Endothelial cell of umbilical vein (primary cell): ENCODE data around the gene KCND2.

Source experiments
- CTCF ChIP-seq, 2 donors: IDR thresholded peaks; 1 replicate in 1 of 2; 2 replicates in 1 of 2; pipeline ENCODE4 v1.5.1; 2011; ENCODE audit warnings: low read length in 2 of 2, mild to moderate bottlenecking in 2 of 2, moderate library complexity in 2 of 2, control low read depth in 1 of 2, inconsistent platforms in 1 of 2, low read depth in 1 of 2; ENCODE audit not compliant: insufficient read depth in 1 of 2; ENCODE audit errors: extremely low read depth in 1 of 2
- EZH2 ChIP-seq: IDR thresholded peaks from 2 replicates; pipeline ENCODE4 v1.6.1; 2012; ENCODE audit warnings: borderline replicate concordance, low read depth, mild to moderate bottlenecking, moderate library complexity, low read length, inconsistent platforms; ENCODE audit not compliant: severe bottlenecking
- GATA2 ChIP-seq: IDR thresholded peaks from 2 replicates; pipeline ENCODE4 v1.7.0; 2011; ENCODE audit warnings: low read depth, mild to moderate bottlenecking, moderate library complexity, mixed read lengths, low read length; ENCODE audit not compliant: insufficient read length, insufficient read depth
- JUN ChIP-seq: IDR thresholded peaks from 2 replicates; pipeline ENCODE4 v1.6.1; 2011; ENCODE audit warnings: borderline replicate concordance, low read depth; ENCODE audit not compliant: insufficient read length, insufficient read depth
- MYC ChIP-seq: IDR thresholded peaks from one replicate; pipeline ENCODE4 v1.6.1; 2011; ENCODE audit warnings: mild to moderate bottlenecking, low read depth, low read length
- POLR2A ChIP-seq: IDR thresholded peaks from 2 replicates; pipeline ENCODE4 v1.6.1; 2012; ENCODE audit warnings: low read depth, mild to moderate bottlenecking, control low read depth, low read length
- POLR2AphosphoS5 ChIP-seq: IDR thresholded peaks from 2 replicates; pipeline ENCODE4 v1.6.1; 2012; ENCODE audit warnings: low read depth, mild to moderate bottlenecking, control low read depth, low read length, moderate library complexity; ENCODE audit not compliant: insufficient read depth
- TF ChIP-seq, protein P1 (sequence below): IDR thresholded peaks from 2 replicates; pipeline ENCODE4 v1.6.1; 2011; ENCODE audit not compliant: insufficient read depth, insufficient read length

- TF ChIP-seq CTCF (IDR thresholded peaks at IDR 0.05; ENCODE audit: extremely low read depth in 1 of 2, insufficient read depth in 1 of 2, low read depth in 1 of 2, low read length in 2 of 2): no peak
- no peak for TF ChIP-seq EZH2
- TF ChIP-seq, protein P1, sequence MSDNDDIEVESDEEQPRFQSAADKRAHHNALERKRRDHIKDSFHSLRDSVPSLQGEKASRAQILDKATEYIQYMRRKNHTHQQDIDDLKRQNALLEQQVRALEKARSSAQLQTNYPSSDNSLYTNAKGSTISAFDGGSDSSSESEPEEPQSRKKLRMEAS: no peak
- no peak for TF ChIP-seq JUN
- TF ChIP-seq POLR2A: no peak
- TF ChIP-seq POLR2AphosphoS5: no peak
- no peak for TF ChIP-seq MYC
- no peak for TF ChIP-seq GATA2
These were observed 450.8 kb downstream of the KCND2 start for GRCh38 chr7:120723465-120724385.
